IPS DF 4.7 (cell line): ENCODE measurements around the gene TPRKB.
A peak's percentile ranks its signal among the peaks of the same experiment; 100 is the strongest.
"Not testable (repeated sequence)": the region's sequence is repeated elsewhere in the genome, so short reads cannot be mapped to it uniquely, and the experiment has no call there.

Source experiments
- DNase-seq: peaks from one replicate; pipeline ENCODE4 v3.0.0-alpha.2; 2013; ENCODE audit warnings: low spot score; ENCODE audit errors: extremely low read depth

Gene TPRKB

DNA sequence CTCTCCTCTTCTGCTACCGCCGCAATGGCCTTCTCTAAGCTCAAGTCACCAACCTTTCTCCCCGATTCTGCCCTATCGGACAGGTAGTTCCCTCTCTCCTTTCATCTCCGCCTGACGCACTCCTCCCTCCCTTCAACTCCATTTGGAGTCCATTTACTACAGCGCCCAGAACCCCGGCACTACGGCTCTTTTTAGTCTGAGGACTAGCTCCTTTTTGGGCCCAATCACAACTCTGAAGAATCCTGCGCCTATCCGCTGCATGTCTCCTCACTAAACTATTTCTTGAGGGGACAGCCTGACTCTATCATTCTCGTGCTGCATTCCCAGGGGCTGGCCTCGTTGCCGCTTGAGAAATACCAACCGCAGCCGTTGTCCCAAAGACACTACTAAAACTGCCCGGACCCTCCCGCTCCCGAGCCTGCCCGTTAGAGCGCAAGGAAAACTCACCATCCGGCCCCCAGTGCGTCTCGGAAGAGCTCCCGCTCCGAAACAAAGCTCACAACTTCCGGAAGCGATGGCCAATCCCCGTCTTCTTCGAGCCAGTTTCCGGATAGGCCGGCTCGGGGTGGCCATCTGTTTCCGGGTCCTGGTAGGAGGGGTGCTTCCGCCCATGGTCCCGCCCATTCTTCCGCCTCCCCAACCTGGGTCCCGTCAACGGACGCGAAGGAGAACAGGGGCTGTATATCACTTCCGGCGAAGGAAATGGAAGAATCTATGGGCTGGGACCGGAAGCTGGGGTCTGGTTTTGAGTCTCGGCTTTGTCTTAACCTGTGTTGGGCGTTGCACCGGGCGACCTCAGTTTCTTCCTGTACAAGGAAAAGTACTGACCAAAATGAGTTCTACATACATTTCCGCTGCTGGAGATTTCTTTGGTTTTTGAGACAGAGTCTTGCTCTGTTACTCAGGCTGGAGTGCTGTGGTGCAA, at the start of gene TPRKB:
Gene TPRKB, minus strand, starts transcription at position 491 of the 925 bp plus-strand sequence. CDS start 2,776 bp downstream, outside the sequence.
- peak; percentile 88 for DNase-seq

DNA sequence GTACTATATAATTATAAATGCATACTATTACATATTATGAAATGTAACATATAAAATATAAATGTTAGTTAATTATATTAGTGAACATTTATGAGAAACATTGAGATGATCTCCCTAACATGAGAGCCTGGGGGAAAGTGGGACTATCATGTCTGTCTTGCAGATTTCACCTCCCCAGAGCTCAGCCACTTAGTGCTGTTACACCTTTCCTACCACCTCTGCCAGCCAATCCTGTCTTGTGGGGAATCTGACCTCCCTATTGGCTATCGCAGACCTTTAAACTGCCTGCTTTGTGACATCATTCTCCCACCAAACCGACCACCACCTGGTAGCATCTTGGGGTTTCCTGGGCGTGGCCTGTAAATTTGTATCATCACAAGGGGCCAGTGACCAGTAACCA, 46.7 kb upstream of the TPRKB start, which contains the start of gene C2orf78:
Gene C2orf78, plus strand, starts transcription at position 301 of the 400 bp plus-strand sequence. CDS start 127 bp downstream, outside the sequence.
- not testable (repeated sequence) for DNase-seq

DNA sequence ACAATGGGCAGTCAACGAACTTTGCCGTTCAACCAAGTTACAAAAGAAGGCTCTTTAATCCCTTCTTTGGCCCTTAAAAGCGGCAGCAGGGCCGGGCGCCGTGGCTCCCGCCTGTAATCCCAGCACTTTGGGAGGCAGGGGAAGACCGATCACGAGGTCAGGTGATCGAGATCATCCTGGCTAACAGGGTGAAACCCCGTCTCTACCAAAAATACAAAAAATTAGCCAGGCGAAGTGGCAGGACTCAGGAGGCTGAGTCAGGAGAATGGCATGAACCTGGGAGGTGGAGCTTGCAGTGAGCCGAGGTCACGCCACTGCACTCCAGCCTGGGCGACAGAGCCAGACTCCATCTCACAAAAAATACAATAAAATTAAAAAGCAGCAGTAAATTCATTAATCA, 46.3 kb upstream of the TPRKB start:
- DNase-seq, result not testable (repeated sequence)

DNA sequence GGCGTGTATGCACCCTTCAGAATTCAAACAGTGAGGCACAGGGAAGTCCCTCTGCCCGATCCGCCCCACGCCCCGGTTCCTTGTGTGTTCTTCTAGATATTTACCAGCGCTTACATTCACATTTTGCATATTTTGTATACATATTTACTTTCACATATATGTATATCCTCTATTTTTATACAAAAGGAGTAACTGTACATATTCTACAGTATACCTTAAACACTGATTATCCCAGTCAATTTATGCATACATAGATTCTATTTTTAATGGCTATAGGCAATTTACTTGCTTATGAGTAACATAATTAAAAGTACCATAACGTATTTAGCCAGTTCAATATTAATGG, 43.1 kb upstream of the TPRKB start:
- no peak for DNase-seq

DNA sequence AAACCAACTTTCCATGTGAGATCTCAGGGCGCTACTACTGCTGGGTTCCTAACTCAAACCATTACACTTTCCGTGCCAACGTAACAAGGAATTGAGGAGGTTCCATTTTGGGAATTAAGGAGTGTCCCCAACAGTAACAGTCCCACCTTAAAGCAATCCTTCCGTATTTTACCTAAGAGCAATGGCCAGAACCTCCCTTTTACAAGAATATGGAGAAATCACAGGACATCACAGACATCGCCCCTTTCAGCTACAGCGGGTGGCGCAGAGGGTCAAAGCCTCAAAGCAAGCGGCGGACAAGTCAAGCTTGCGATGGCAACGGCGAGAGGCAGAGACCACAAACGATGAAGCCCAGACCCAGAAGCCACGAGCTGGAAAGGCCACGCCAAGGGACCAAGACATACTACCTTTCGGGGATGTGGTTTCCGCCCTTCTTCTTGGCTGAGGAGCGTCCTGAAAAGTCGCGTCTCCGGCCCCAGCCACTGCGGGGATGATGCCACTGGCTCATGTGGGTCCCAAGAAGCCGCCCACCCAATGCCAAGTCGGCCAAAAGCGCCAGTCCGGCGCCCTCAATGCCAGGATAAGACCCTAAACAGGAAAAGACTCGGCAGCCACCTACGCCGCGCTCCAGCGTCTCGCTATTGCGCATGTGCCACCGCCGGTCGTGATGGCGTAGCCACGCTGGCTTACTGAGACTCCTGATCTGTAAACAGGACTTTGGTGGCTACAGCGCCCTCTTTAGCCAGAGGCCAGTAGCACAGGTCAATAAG, 42.5 kb upstream of the TPRKB start, which contains the start of gene DUSP11:
Gene DUSP11, minus strand, starts transcription at position 637 of the 770 bp plus-strand sequence. Its CDS starts 129 bp downstream, at position 508.
- peak; percentile 79 for DNase-seq

DNA sequence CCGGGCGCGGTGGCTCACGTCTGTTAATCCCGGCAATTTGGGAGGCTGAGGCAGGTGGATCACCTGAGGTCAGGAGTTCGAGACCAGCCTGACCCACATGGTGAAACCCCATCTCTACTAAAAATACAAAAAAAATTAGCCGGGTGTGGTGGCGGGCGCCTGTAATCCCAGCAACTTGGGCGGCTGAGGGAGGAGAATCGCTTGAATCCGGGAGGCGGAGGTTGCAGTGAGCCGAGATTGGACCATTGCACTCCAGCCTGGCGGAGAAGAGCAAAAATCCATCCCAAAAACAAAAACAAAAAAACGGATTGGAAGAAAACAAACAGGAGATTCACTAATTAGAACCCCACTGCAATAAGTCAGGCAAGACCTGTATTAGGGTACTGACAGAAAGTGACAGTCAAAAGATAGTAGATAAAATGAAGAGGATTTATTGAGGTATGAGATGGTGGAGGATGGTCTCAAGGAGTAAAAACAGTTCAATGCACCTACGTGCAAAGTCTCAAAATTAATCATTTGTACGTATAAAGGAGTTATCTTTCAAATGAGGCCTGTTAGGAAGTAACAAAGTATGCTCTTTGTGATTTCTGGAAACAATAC, 41.8 kb upstream of the TPRKB start:
- DNase-seq, result not testable (repeated sequence)

DNA sequence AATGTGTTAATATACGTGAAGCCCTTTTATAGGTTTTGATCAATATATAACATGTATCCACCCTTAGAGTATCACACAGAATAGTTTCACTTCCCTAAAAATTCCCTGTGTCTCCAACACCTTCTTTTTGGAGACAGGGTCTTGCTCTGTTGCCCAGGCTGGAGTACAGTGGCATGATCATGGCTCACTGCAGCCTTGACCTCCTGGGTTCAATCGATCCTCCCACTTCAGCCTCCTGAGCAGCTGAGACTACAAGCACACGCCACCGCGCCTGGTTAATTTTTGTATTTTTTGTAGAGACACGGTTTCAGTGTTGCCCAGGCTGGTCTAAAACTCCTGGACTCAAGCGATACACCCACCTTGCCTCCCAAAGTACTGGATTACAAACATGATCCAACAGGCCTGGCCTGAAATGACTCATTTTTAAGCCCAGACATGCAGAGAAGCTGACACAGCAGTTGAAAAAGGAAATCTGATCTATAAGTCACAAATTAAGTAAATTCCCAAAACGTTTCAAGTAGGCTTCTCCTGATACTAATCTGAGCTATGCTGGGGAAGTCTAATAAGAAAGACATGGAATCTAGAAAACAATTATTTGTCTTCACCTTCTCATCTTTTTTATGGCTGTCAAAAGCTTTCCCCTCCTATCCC, 39.8 kb upstream of the TPRKB start:
- DNase-seq, result no peak

DNA sequence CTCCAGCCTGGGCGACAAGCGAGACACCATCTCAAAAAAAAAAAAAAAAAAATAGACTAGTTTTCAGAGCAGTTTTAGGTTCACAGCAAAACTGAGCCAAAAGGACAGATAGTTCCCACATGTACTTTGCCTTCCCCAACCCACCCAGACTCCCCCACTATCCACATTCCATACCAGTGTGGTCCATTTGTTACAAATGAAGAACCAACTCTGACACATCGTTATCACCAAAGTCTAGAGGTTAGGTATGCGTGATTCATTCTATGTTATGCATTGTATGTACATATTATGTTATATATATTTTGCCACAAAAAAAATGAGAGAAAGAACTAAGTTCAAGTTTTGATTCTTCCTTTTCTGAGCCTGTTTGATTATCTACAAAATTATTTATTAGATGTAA, 39.2 kb upstream of the TPRKB start:
- DNase-seq, result no peak

DNA sequence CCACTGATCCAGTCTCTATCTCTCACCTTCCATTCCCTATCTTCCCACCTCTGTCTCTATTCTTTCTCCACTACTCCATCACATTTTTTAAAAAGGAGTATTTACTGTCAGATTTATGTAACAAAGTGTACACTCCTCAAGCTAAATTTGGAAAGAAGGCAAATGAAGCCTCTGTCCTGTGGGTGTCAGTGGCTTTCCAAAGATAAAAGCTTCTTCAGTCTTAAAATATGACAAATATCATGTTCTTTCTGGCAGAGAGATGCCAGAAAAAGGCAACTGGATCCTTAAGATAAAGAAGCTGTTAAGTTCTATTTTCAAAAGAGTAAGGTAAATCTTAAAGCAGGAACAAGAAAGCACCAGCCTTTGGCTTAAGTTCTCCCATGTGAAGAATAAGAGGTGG, 35.7 kb upstream of the TPRKB start:
- no peak for DNase-seq

DNA sequence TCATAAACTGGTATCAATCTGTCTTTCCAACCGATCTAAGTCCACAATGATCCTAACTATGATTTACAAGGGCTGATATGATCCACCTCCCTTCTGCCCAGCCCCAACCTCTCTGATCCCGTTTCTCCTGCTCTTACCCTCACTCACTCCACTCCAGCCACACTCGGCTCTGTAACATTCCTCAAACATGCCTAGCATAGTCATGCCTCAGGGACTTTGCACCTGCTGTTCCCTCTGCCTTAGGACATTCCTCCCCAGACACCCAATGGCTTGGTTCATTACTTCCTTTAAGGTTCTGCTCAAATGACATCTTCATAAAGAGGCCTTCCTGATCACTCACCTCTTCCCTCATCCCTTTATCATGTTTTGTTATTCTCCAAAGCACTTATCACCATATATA, 33.6 kb upstream of the TPRKB start:
- DNase-seq, result no peak

DNA sequence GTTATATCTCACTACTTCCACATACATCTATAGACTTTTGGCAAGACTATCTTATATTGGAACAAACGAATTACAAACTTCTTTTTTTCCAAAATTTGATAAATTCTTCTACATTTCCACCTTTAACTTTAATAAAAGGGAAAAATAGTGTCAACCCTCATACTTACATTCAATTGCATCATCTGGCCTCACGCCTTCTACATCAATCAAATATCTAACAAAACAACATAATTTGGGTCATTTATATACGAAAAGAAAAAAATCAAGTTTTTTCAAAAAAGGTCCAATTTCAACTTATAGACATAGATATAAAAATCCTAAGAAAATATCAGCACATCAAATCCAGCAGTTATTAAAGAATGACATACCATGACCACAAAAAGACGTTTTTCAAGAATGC, 29.8 kb upstream of the TPRKB start:
- no peak for DNase-seq

DNA sequence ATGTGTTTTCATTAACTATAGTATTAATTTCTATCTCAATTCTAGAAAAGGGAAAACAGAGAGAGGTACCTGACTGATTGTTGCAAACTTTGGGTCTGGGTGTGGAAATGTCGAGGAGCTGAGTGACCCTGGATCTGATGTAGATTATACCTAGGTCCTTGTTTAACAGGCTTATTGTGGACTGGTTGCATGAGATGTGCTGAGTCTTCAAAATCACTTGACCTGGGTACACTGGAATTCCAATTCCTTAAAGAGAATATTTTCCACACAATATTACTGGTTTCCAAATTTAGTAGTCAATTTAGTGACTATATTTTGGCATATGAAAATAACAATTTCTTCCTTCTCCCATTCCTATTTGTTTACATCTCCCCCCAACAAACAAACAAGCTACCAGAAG, 29.2 kb upstream of the TPRKB start:
- no peak for DNase-seq

DNA sequence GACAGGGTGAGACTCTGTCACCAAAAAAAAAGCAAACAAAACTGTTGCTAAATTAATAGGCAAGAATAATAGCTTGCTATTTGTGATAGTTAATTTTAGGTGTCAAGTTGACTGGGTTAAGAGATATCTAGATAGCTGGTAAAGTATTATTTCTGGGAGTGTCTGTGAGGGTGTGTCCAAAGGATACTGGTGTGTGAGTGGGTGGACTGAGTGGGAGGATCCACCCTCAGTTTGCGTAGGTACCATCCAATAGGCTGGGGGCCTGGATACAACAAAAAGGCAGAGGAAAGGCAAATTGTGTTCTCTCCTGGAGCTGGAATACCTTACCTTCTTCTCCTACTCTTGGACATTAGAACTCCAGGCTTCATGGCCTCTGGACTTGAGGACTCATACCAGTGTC, 27.8 kb upstream of the TPRKB start:
- no peak for DNase-seq

DNA sequence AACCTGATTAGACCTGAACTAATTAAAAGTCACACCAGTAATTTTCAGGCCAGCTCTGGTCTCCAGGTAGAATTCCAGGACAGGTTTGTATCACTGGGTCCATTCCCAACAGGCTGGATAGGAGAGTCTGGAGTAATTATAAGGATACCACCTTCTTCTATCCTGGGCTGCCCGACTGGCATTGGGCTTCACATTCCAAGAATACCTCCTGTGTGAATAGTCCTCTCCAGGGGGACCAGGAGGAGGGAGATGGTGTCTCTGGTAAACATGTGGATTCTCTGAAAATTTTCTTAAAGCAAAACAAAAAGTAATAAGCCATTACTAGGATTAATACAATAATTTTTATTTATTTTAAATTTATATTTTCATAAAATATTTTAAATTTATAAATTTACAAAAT, 25.4 kb upstream of the TPRKB start:
- DNase-seq, result no peak

DNA sequence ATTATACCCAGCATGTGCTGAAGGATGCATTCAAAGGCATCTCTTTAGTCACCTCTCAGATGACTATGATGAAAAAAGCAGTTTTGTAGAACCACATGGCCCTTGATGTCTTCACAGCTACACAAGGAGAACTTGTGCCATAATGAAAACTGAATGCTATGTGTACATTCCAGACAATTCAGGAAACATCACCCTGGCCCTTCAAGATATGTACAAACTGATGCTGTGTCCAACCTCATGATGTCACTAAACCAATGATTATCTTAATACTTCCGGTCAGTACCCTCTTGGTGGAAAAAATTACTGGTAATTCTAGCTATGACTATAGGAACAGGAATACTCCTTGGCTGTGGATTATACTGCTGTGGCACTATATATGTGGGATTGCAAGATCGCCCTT, 22.8 kb upstream of the TPRKB start:
- DNase-seq, result no peak

DNA sequence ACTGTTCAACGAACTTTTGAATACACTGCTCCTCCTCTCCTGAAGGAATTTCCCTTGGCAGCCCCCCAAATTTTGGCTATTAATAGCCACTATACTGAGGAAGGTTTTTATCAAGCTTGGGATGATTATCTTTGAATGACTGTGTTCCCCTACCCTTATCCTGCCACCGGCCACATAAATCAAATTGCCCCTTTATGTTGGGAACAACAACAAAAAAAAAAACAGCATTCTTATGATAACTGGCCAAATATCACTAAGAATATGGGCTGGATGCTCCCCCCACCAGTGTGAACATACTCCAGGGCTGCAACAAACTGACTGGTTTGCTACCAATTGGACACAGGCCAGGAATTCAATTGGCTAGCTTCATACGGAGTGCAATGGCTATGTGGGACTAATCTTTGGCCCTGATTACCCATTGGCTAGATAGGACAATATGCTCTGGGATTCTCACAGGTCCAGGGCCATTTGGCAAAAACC, 22.2 kb upstream of the TPRKB start:
- DNase-seq, result no peak

DNA sequence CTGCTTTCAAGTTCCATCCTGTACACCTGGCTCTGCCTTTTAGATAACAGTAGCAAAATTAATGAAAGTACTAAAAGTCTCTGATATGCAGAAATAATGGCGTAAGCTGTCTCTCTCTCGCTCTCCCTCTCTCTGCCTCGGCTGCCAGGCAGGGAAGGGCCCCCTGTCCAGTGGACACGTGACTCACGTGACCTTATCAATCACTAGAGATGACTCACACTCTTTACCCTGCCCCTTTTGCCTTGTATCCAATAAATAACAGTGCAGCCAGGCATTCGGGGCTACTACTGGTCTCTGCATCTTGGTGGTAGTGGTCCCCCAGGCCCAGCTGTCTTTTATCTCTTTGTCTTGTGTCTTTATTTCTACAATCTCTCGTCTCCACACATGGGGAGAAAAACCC, 17.2 kb upstream of the TPRKB start:
- not testable (repeated sequence) for DNase-seq

DNA sequence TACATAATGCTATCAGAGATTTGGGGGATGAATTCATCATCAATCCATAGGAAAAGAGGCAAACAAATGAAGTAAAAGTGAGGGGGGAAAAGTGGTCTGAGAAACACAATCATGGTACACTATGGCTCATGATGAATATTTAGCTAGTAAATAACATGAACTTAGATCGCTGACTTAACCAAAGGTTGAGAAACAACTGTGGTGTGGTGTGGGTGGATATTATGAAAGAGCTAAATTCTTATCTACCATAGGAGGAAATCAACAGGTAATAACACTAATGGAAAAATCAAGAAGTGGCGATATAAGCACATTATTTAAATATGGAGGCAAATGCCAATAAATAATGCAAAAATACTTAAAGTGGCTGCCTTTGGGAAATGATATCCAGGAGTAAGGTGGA, 12.2 kb upstream of the TPRKB start:
- no peak for DNase-seq

DNA sequence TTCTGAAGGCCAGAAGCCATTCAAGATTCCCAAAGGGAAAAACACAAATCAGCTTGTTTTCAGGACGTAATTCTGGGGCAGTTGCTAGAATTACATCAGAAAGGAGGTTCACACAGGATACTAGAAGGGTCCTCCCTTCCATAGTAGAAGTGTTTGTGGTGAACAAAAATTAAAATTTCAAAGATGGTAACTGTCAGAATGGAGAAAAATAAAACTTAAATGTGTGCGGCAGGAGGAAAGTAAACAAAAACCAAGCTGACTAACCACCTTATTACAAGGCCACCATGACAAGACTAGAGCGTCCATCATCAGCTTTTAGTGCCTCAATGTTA, 9.7 kb upstream of the TPRKB start:
- no peak for DNase-seq

DNA sequence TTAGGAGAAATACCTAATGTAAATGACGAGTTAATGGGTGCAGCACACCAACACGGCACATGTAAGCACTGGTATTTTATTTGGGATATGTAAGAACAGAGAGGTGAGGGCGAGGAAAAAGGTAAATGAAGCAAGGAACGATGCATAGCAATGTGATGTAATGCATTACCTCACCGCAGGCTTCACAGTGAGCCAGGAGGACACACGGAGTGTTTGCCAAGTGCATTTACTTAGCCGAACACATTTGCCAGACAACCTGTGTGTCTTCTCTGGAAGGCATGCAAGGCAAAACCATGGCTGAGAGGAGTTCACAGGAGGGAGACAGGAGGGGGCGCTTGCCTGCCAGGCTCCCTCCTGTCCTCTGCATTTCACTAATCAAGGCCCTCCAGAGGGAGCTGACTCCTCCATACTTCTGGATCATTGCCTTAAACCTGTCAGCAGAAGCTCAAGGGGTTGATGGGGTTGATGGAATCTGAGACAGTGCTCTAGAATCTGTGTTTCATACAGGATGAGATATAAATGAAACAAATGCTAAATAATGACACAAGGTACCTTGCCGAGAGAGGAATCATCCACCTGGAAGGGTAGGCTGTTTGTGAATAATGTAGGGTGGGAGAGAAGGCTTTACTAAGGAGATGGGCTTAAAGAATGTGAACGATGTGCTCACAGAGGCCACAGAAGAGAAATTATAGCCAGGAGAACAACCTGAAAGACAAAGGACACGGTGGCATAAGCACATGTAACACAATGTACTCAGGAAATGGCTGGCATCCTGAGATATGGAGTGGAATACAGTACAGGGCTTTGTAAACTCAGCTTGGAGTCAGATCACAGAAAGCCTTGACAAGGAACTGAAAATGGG, 9.1 kb upstream of the TPRKB start:
- DNase-seq, result no peak
